H1 (cell line): ENCODE results near the gene HOXB8. TPM values are rescaled to one million over a fixed set of nuclear protein-coding genes. Genes with fewer than 3 reads are reported as not detected.
A peak's percentile ranks its signal among the peaks of the same experiment; 100 is the strongest.

Experiments used
- CTCF ChIA-PET: fragments of 300-600 bp; sonication (Branson Sonifier 250); formaldehyde crosslinking; loops from one replicate; lab custom pipeline; 2021; ENCODE audit not compliant: partially characterized antibody; lab: Charles Lee
- POLR2A ChIA-PET: fragments of 300-600 bp; sonication (Branson Sonifier 250); formaldehyde crosslinking; loops from one replicate; lab custom pipeline; 2021; ENCODE audit warnings: inconsistent platforms; ENCODE audit not compliant: partially characterized antibody; lab: Charles Lee
- DNase-seq, 2 experiments: peaks; one replicate each; pipeline versions ENCODE4 v3.0.0 to v3.0.0-alpha.2; 2010 to 2022; ENCODE audit warnings: low spot score in 2 of 2, low read depth in 1 of 2, mixed read lengths in 1 of 2
- FAIRE-seq: peaks from 2 replicates; lab custom pipeline; 2011; peaks lifted over from hg19 to GRCh38; lab: Jason Lieb, UNC
- H2AFZ ChIP-seq: 2 replicates; pipeline ENCODE4 v1.8.1; 2012; ENCODE audit warnings: low read length, inconsistent platforms
- H2AK5ac ChIP-seq: 2 replicates; pipeline ENCODE4 v1.6.1; 2013; ENCODE audit warnings: low read depth, low read length
- H2BK120ac ChIP-seq: replicated peaks from 2 replicates; pipeline ENCODE3; 2013; ENCODE audit warnings: low read depth, low read length, inconsistent platforms
- H2BK12ac ChIP-seq: 2 replicates; pipeline ENCODE4 v1.6.1; 2013; ENCODE audit warnings: low read depth, low read length
- H2BK15ac ChIP-seq: 2 replicates; pipeline ENCODE4 v1.6.1; 2013; ENCODE audit warnings: low read length
- H2BK20ac ChIP-seq: 2 replicates; pipeline ENCODE4 v1.6.1; 2013; ENCODE audit warnings: low read length
- H2BK5ac ChIP-seq: 2 replicates; pipeline ENCODE4 v1.6.1; 2013; ENCODE audit warnings: low read depth, low read length
- H3K14ac ChIP-seq: 2 replicates; pipeline ENCODE4 v1.6.1; 2013; ENCODE audit warnings: inconsistent platforms; ENCODE audit not compliant: insufficient read length
- H3K18ac ChIP-seq: 2 replicates; pipeline ENCODE4 v1.6.1; 2013; ENCODE audit warnings: low read length; ENCODE audit errors: extremely low read depth
- H3K23ac ChIP-seq: 2 replicates; pipeline ENCODE4 v1.6.1; 2013; ENCODE audit warnings: inconsistent platforms; ENCODE audit not compliant: insufficient read length
- H3K23me2 ChIP-seq: 2 replicates; pipeline ENCODE4 v1.6.1; 2013; ENCODE audit warnings: low read depth, low read length
- H3K27ac ChIP-seq: 2 replicates; pipeline ENCODE4 v1.6.1; 2011; ENCODE audit warnings: low read depth, low read length, inconsistent platforms
- H3K27me3 ChIP-seq, 4 experiments: replicated peaks in 1 of 4; 1 replicate in 1 of 4; 2 replicates in 3 of 4; pipeline versions ENCODE4 v1.6.1 to v1.8.1; 2011 to 2013; ENCODE audit warnings: low read length in 3 of 4, mild to moderate bottlenecking in 3 of 4, inconsistent platforms in 2 of 4, mixed read lengths in 2 of 4, moderate library complexity in 1 of 4; ENCODE audit not compliant: control insufficient read depth in 3 of 4, insufficient read depth in 3 of 4; ENCODE audit errors: extremely low read depth in 1 of 4
- H3K36me3 ChIP-seq, 4 experiments: 2 replicates each; pipeline versions ENCODE4 v1.6.1 to v1.8.1; 2011 to 2013; ENCODE audit warnings: mild to moderate bottlenecking in 4 of 4, low read length in 3 of 4, moderate library complexity in 2 of 4, control low read depth in 1 of 4, inconsistent platforms in 1 of 4; ENCODE audit not compliant: insufficient read depth in 4 of 4, control insufficient read depth in 2 of 4
- H3K4ac ChIP-seq: replicated peaks from 2 replicates; pipeline ENCODE3; 2013; ENCODE audit warnings: low read length, low read depth, mixed read lengths, inconsistent platforms; ENCODE audit not compliant: insufficient read length
- H3K4me1 ChIP-seq, 4 experiments: replicated peaks in 1 of 4; 1 replicate in 1 of 4; 2 replicates in 3 of 4; pipeline versions ENCODE4 v1.6.1 to v1.8.1; 2011 to 2013; ENCODE audit warnings: low read length in 3 of 4, inconsistent platforms in 2 of 4, mixed read lengths in 1 of 4; ENCODE audit not compliant: insufficient read depth in 4 of 4, control insufficient read depth in 3 of 4
- H3K4me2 ChIP-seq, 2 experiments: 2 replicates each; pipeline versions ENCODE4 v1.6.1 to v1.8.1; 2011 to 2013; ENCODE audit warnings: low read depth in 2 of 2, low read length in 2 of 2, control low read depth in 1 of 2, inconsistent platforms in 1 of 2, mild to moderate bottlenecking in 1 of 2; ENCODE audit not compliant: insufficient read depth in 1 of 2
- H3K4me3 ChIP-seq, 4 experiments: fragments of 200-600, 300-600 bp in 1 of 4; sonication (generic), shearing (Covaris generic), sonication (Bioruptor Twin) in 1 of 4; 2 replicates each; pipeline versions ENCODE4 v1.5.1 to v1.8.1; 2011 to 2016; ENCODE audit warnings: low read length in 4 of 4, low read depth in 3 of 4, control low read depth in 2 of 4, inconsistent platforms in 2 of 4, mild to moderate bottlenecking in 2 of 4, mixed read lengths in 1 of 4, moderate library complexity in 1 of 4; ENCODE audit not compliant: insufficient read depth in 2 of 4; ENCODE audit errors: extremely low read depth in 1 of 4
- H3K56ac ChIP-seq: replicated peaks from 2 replicates; pipeline ENCODE3; 2013; ENCODE audit warnings: low read depth, mild to moderate bottlenecking, mixed read lengths, low read length, inconsistent platforms; ENCODE audit not compliant: insufficient read length
- H3K79me1 ChIP-seq: 2 replicates; pipeline ENCODE4 v1.6.1; 2013; ENCODE audit warnings: low read depth, low read length, control low read depth
- H3K79me2 ChIP-seq, 2 experiments: 2 replicates each; pipeline versions ENCODE4 v1.6.1 to v1.8.1; 2012 to 2013; ENCODE audit warnings: low read length in 2 of 2, mild to moderate bottlenecking in 2 of 2, inconsistent platforms in 1 of 2; ENCODE audit not compliant: insufficient read depth in 2 of 2, control insufficient read depth in 1 of 2
- H3K9ac ChIP-seq, 4 experiments: replicated peaks in 1 of 4; 1 replicate in 1 of 4; 2 replicates in 3 of 4; pipeline versions ENCODE4 v1.6.1 to v1.8.1; 2011 to 2013; ENCODE audit warnings: low read depth in 3 of 4, low read length in 3 of 4, control low read depth in 2 of 4, mild to moderate bottlenecking in 2 of 4, moderate library complexity in 2 of 4, inconsistent platforms in 1 of 4; ENCODE audit errors: extremely low read depth in 1 of 4
- H3K9me3 ChIP-seq, 2 experiments: 2 replicates each; pipeline versions ENCODE4 v1.6.1 to v1.8.1; 2012 to 2013; ENCODE audit warnings: mild to moderate bottlenecking in 2 of 2, moderate library complexity in 2 of 2, control low read depth in 1 of 2, inconsistent platforms in 1 of 2, low read depth in 1 of 2, low read length in 1 of 2, mixed read lengths in 1 of 2; ENCODE audit not compliant: insufficient read depth in 2 of 2
- H4K20me1 ChIP-seq, 2 experiments: replicated peaks in 1 of 2; 2 replicates each; pipeline versions ENCODE3 to v1.8.1; 2011 to 2013; ENCODE audit warnings: inconsistent platforms in 2 of 2, low read length in 2 of 2, mild to moderate bottlenecking in 1 of 2; ENCODE audit not compliant: insufficient read depth in 2 of 2, control insufficient read depth in 1 of 2
- H4K5ac ChIP-seq: 2 replicates; pipeline ENCODE4 v1.6.1; 2013; ENCODE audit warnings: low read length, low read depth, mixed read lengths, inconsistent platforms; ENCODE audit not compliant: insufficient read length
- H4K8ac ChIP-seq: 2 replicates; pipeline ENCODE4 v1.8.0; 2013; ENCODE audit warnings: mild to moderate bottlenecking, moderate library complexity, low read length, inconsistent platforms; ENCODE audit not compliant: insufficient read depth; ENCODE audit errors: extremely low read depth
- H4K91ac ChIP-seq: replicated peaks from 2 replicates; pipeline ENCODE3; 2013; ENCODE audit warnings: low read length, mixed read lengths, inconsistent platforms; ENCODE audit not compliant: insufficient read length
- CBX8 ChIP-seq: fragments of 300-800, 300-1000 bp; sonication (generic); IDR thresholded peaks from 2 replicates; pipeline ENCODE4 v1.7.1; 2016; ENCODE audit warnings: low read depth, low read length, borderline replicate concordance
- CHD1 ChIP-seq: IDR thresholded peaks from 2 replicates; pipeline ENCODE4 v1.6.1; 2012; ENCODE audit warnings: low read depth, low read length, improper control_type of control experiment
- EZH2 ChIP-seq: fragments of 200-600 bp; sonication (generic); IDR thresholded peaks from 2 replicates; pipeline ENCODE4 v1.7.1; 2012; ENCODE audit warnings: low read depth, mild to moderate bottlenecking, moderate library complexity, low read length, inconsistent platforms; ENCODE audit not compliant: severe bottlenecking
- KDM5A ChIP-seq: fragments of 200-600 bp; IDR thresholded peaks from 2 replicates; pipeline ENCODE4 v1.7.1; 2012; ENCODE audit warnings: mild to moderate bottlenecking, low read length, inconsistent platforms, mixed read lengths
- NANOG ChIP-seq: IDR thresholded peaks from 2 replicates; pipeline ENCODE4 v1.6.1; 2011; ENCODE audit warnings: low read length, low read depth, mild to moderate bottlenecking, inconsistent platforms; ENCODE audit not compliant: insufficient read depth, poor library complexity, severe bottlenecking
- WGBS, 2 experiments: shearing (Covaris generic) in 1 of 2; methylation state at CpG; one replicate each; pipeline versions ENCODE4 v1.1.6 to v1.1.7; 2013 to 2015; ENCODE audit warnings: low lambda C conversion rate in 2 of 2, mixed read lengths in 2 of 2, inconsistent platforms in 1 of 2, low coverage in 1 of 2, missing lambda C conversion rate in 1 of 2; ENCODE audit not compliant: insufficient replicate concordance in 2 of 2, insufficient coverage in 1 of 2, insufficient read length in 1 of 2; ENCODE audit errors: extremely low coverage in 1 of 2, missing lambda C conversion rate in 1 of 2; 5-methylcytosine and 5-hydroxymethylcytosine counted together
- polyA plus RNA-seq, 7 experiments: library from polyadenylated mRNA; depleted of rRNA in 3 of 7; stranded (reverse) in 5 of 7; unstranded in 2 of 7; fragments of >200 nt in 5 of 7; fragments of 200-250 nt in 2 of 7; gene quantifications; 1 replicate in 5 of 7; 2 replicates in 1 of 7; 4 replicates in 1 of 7; pipeline versions ENCODE4 v1.2.1 to v1.2.3, GENCODE V29; 2011 to 2013; ENCODE audit warnings: missing spikeins in 2 of 7, mixed read lengths in 2 of 7
- total RNA-seq: library from RNA; stranded (reverse); fragmentation: NEBNext Ultra II Directional; extraction: Animal tissue kit (Norgen Biotek cat#: 25700); gene quantifications from 2 replicates; pipeline ENCODE4 v1.2.1, GENCODE V29; 2021

HOXB8 gene
- total and polyA plus RNA-seq, 2 of the 8 experiments (the other 6 are each of a cell fraction or from before 2014, with no cell fraction given): not detected

DNA sequence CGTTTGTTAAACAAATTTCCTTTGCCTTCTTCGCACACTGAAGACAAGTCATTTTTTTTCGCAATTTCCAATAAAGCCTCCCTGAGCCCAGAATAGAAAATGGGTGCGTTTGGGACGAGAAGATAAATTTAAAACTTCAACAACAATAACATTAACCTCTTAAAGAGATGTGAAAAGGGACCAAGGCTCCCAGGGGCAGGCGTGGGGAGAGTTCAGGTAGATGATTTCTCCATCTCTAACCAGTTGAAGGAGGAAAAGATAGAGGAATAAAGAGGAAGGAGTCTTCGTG lies 35.7 kb downstream of the HOXB8 start:
- Histone ChIP-seq H2BK5ac (no peak overlapping the region), H3K27ac (no peak overlapping the region), H3K18ac (no peak overlapping the region), H2AK5ac (no peak overlapping the region), H3K79me2 (no peaks in the 10 kb centered on the region), H3K4me3 (no peak overlapping the region), H3K79me1 (no peaks in the 10 kb centered on the region), H3K23me2 (no peaks in the 10 kb centered on the region), H4K5ac (no peak overlapping the region), H2BK120ac (no peak overlapping the region), H2AFZ (no peak overlapping the region), H3K9me3 (no peaks in the 10 kb centered on the region), H3K9ac (no peak overlapping the region), H3K14ac (no peak overlapping the region), H3K36me3 (peaks cover 0 to 12% (median 0%) of the 10 kb centered on the region in 4 experiments; a peak in 1 of 8 replicates), H3K23ac (no peak overlapping the region), H3K27me3 (peaks cover 99 to 100% (median 100%) of the 10 kb centered on the region in 4 experiments), H2BK15ac (no peak overlapping the region), H3K4ac (no peak overlapping the region), H2BK20ac (no peak overlapping the region), H3K56ac (no peak overlapping the region), H2BK12ac (no peak overlapping the region), H3K4me2 (no peak overlapping the region; a peak in 1 of 4 replicates), H4K91ac (no peak overlapping the region), H3K4me1 (peaks cover 0 to 13% (median 3%) of the 10 kb centered on the region in 4 experiments; a peak in 5 of 7 replicates), H4K20me1 (peaks cover 19 to 38% of the 10 kb centered on the region in 2 experiments), H4K8ac (no peak overlapping the region)
- DNase-seq: no peak
- ChIA-PET POLR2A (no interaction called here), CTCF (interaction anchor here (1.0 to 1.5 kb wide), 5 partner anchors 10 to 15 kb away, joined by 3 to 5 read pairs (median 4); no protein-coding TSS in a partner anchor)
- TF ChIP-seq CHD1 (no peak), EZH2 (peak; percentile 97), CBX8 (0 out of 2 replicates have a peak, but pooled peaks have one; percentile 35), KDM5A (no peak), NANOG (no peak)
- WGBS, 2 experiments: 12% methylated on average over 7 of the region's 7 CpGs; no CpG with 5 or more reads in 1 of the 2 experiments
- FAIRE-seq: no peak
